Muscle of leg (tissue), 11 donors: ENCODE data around the gene ITM2C. TPM values are rescaled to one million over a fixed set of nuclear protein-coding genes. Genes with fewer than 3 reads are reported as not detected.
A peak's percentile ranks its signal among the peaks of the same experiment; 100 is the strongest.

Experiments
- DNase-seq: peaks from one replicate; pipeline ENCODE4 v3.0.0; 2013
- H3K27ac ChIP-seq: one replicate; pipeline ENCODE4 v1.5.1; 2013; ENCODE audit warnings: mild to moderate bottlenecking, low read length, control low read depth
- H3K27me3 ChIP-seq: one replicate; pipeline ENCODE4 v1.6.1; 2013; ENCODE audit warnings: low read length; ENCODE audit not compliant: control insufficient read depth, insufficient read depth
- H3K36me3 ChIP-seq: one replicate; pipeline ENCODE4 v1.6.1; 2013; ENCODE audit warnings: low read length; ENCODE audit not compliant: control insufficient read depth, insufficient read depth
- H3K4me1 ChIP-seq: one replicate; pipeline ENCODE4 v1.6.1; 2013; ENCODE audit warnings: low read length; ENCODE audit not compliant: control insufficient read depth, insufficient read depth
- H3K4me3 ChIP-seq: one replicate; pipeline ENCODE4 v1.5.1; 2013; ENCODE audit warnings: low read length, control low read depth
- H3K9me3 ChIP-seq: replicated peaks from 2 replicates; pipeline ENCODE4 v1.6.1; 2013; ENCODE audit warnings: low read depth, low read length; ENCODE audit not compliant: control insufficient read depth
- WGBS: methylation state at CpG from one replicate; pipeline ENCODE4 v1.1.5; 2013; ENCODE audit warnings: missing lambda C conversion rate; ENCODE audit not compliant: insufficient coverage; 5-methylcytosine and 5-hydroxymethylcytosine counted together
- polyA plus RNA-seq, 8 donors: library from polyadenylated mRNA; unstranded; fragments of 120-200 nt; gene quantifications; one replicate each; pipeline versions ENCODE4 v1.2.1 to v1.2.3, GENCODE V29; 2013; ENCODE audit warnings: inconsistent platforms in 1 of 8, low replicate concordance in 1 of 8; ENCODE audit not compliant: insufficient read length in 8 of 8, insufficient read depth in 1 of 8
- total RNA-seq: library from RNA; stranded (reverse); fragments of 120-200 nt; gene quantifications from one replicate; pipeline ENCODE4 v1.2.4, GENCODE V29; 2013

Gene ITM2C
- total and polyA plus RNA-seq, 9 donors = 101 to 327 (median 217) TPM

DNA sequence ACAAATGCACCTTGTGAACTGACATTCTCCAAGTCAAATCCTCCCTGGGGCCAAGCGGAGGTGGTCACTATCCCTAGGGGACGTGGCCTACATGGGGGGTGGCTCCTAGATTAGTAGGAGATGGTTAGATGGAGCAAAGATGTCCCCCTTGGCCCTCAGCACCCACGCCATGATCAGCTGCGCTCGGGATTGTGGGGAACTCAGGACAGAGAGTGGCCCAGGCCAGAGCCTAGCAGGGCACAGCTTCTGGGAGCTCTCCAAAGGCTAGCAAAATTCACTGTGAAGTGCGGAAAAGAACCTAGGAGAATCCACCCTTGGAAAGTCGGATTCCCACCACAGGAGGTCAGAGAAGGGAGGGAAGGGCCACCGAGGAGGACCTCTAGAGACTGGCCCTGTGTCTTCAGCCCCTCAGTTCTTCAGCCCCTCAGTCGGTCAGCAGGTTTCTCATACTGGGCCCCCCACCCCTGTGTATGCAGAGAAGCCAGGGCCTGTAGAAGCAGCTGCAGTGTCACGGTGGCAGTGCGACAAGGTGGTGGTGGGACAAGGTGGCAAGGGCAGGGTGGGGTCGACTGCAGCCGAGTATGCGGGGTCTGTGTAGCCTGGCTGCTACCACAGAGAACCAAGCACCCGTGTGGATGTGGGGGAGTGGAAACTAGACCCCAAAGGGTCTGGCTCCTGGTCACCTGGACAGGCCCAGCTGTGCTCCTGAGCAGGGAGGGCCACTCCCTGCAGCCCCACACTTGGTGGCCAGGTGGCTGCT is 41.9 kb downstream of the ITM2C start:
- Histone ChIP-seq H3K9me3 (no peaks in the 10 kb centered on the region), H3K27ac (no peak overlapping the region), H3K27me3 (peaks cover 14% of the 10 kb centered on the region), H3K4me3 (no peak overlapping the region), H3K4me1 (no peaks in the 10 kb centered on the region), H3K36me3 (no peaks in the 10 kb centered on the region)
- no peak for DNase-seq
- 94% methylated on average over 7 of the region's 15 CpGs for WGBS

DNA sequence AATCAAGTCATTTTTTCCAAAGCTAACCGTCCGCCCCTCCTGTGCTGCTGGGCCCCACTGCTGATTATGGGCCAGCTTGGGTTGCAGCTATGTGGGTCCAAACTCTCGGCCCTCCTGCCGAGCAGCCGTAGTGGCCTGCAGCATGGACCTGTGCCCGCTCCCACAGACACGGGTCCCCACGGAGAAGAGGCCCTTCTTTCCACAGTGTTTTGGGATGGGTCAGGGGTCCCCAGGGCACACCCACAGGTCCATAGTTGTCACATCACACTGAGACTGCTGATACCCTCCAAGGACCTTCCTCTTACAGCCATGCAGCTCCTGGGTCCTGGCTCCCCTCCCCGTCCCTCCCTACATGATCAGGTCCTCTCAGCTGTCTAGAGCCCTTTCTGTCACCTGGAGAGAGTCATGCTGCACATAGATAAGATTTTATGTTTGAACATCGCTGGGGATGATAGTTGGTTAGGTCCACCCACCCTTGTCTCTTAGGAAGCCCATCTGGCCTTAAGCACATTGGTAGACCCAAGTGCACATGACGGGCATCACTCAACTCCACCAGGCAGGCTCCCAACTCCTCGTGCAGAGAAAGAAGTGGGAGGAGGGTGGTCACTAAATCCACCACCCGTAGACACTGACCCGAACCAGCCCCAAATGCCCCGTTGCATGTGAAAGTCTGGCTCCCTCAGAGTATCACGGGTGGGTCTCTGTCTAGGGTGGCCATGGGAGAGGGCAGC is 42.8 kb downstream of the ITM2C start:
- WGBS = 91% methylated on average over 7 of the region's 16 CpGs
- no peak overlapping the region for H3K27ac ChIP-seq
- H3K27me3 ChIP-seq = peaks cover 14% of the 10 kb centered on the region
- no peaks in the 10 kb centered on the region for H3K4me1 ChIP-seq
- H3K4me3 ChIP-seq = no peak overlapping the region
- H3K9me3 ChIP-seq = no peaks in the 10 kb centered on the region
- DNase-seq = no peak
- no peaks in the 10 kb centered on the region for H3K36me3 ChIP-seq

DNA sequence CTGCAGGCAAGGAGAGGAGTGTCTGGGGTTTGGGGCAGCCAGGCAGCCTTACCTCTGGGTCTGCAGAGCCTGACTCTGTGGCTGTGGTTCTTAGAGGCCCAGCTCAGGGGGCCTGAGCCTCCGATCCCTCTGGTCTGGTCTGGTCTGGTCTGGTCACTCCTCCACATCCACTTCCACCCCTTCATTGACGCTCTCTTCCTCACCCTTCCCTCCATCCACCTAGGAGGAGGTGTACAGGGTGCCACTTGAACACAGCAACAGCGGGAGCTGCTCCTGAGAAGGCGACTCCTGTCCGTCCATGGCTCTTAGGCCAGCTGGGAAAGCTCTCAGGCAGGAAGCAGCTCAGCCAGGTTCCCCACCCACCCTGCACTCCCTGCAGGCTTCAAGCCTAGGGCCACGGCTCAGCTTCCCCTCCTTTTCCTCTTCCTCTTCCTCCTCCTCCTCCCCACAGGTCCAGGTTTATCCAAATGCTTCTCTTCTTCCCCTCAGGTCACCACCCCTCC is 43.4 kb downstream of the ITM2C start:
- DNase-seq = no peak
- Histone ChIP-seq H3K4me1 (no peaks in the 10 kb centered on the region), H3K9me3 (no peaks in the 10 kb centered on the region), H3K27me3 (peaks cover 14% of the 10 kb centered on the region), H3K36me3 (no peaks in the 10 kb centered on the region), H3K27ac (no peak overlapping the region), H3K4me3 (no peak overlapping the region)
- 38% methylated on average over 5 of the region's 6 CpGs for WGBS

DNA sequence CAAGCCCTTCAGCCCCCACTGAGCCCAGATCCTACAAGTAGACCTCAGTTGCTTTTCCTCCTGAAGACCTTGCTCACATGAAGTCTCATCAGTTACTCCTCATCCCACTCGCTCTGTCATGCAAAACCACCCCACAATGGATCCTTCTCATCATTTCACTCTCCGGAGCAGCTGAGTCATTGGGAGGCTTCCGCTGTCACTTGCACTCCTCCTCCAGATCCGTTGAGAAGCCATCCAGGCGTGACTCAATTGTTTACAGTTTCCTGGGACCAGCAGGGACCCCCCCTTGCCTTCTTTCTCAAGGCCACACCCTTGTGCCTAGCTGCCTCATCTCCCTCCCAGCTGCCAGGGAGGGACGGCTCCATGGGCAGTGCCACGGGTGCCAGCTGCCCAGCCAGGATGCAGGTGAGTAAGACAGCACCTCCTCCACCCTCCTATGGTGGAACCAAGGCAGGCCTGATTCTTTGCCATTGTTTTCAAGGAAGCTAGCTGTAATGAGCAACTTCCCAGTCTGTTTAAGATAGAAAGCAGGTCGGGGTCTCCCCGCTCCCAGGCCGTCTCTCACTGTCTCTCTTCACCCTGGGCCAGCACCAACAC is 44.0 kb downstream of the ITM2C start:
- Histone ChIP-seq H3K36me3 (no peaks in the 10 kb centered on the region), H3K4me1 (no peaks in the 10 kb centered on the region), H3K4me3 (no peak overlapping the region), H3K27ac (no peak overlapping the region), H3K9me3 (no peaks in the 10 kb centered on the region), H3K27me3 (peaks cover 11% of the 10 kb centered on the region)
- 56% methylated on average over 5 of the region's 10 CpGs for WGBS
- DNase-seq = no peak

DNA sequence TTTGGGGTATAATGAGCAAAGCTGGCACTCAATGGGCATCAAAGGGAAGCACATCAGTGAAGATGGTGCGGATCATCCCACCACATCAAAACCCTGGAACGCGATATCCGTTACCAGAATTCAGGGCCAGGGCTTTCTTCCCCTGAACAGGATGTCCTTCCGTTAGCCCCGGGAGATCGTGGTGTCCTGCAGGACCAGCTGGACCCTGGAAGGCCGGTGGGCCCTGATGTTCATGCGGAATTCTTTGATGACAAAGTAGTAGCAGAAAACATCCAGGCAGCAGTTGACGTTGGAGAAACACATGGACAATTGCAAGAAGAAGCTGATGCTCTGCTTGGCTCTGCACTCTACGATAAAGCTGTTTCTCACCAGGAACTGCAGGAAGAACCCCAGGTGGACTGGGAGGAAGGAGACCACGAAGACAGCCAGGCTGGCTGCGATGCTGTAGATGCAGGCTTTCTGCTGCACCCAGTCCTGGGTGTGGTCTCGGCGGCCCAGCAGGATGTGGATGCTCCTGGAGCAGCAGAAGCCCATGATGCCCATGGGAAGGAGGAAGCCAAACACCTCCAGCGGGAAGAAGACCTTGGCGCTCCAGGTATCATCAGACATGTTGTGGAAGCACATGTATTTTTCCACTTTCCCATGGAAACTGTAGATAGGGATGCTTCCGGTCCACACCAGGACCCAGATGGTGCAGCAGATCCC is 45.3 kb downstream of the ITM2C start:
- 92% methylated on average over 15 of the region's 18 CpGs for WGBS
- H3K4me3 ChIP-seq = no peak overlapping the region
- DNase-seq = no peak
- no peaks in the 10 kb centered on the region for H3K9me3 ChIP-seq
- peaks cover 15% of the 10 kb centered on the region for H3K27me3 ChIP-seq
- no peaks in the 10 kb centered on the region for H3K36me3 ChIP-seq
- H3K27ac ChIP-seq = no peak overlapping the region
- no peaks in the 10 kb centered on the region for H3K4me1 ChIP-seq

DNA sequence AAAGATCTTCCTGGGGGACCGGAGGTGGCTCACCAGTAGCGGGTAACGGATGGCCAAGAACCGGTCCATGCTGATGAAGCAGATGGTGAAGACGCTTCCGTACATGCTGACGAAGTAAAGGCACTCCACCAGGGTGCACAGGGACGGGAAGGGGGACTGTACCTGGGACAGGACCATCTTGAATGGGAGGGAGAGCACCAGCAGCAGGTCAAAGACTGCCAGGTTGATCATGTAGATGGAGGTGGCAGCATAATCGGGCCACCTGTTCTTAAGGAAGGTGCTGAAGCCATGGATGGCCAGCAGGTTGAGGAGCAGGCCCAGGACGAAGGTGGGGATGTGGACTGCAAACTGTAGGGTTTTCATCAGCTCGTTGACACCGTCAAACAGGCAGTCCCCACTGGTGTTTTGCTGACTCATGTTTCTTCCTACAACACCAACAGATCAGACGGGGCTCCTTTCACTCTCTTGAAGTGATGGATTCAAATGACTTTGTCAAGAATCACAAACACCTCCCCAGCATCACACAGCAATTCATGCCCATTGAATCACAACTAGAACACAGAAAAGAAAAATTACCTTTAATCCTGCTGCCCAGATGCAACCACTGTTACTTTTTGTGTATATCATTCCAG is 45.9 kb downstream of the ITM2C start:
- no peaks in the 10 kb centered on the region for H3K9me3 ChIP-seq
- H3K4me1 ChIP-seq = no peaks in the 10 kb centered on the region
- 83% methylated on average over 10 of the region's 13 CpGs for WGBS
- DNase-seq = no peak
- no peak overlapping the region for H3K4me3 ChIP-seq
- peaks cover 18% of the 10 kb centered on the region for H3K27me3 ChIP-seq
- no peak overlapping the region for H3K27ac ChIP-seq
- no peaks in the 10 kb centered on the region for H3K36me3 ChIP-seq

DNA sequence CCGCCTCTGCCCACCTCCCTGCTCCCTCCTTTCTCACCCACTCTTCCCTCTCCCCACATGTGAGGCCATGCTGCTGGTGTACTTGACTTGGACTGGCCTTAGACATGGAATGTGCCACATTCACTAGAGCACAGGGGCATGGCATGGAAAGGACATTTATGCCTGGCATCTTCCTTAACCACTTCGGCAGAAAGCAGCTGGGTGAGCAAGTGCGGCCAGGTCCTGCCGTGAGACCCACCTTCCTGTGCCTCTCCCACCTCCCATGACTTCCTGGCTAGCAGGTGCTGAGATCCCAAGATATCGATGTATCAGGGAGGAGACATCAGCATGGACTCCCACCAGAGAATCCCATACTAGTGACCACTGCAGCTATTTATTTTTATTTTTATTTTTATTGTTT is 47.3 kb downstream of the ITM2C start:
- 97% methylated on average over 3 of the region's 5 CpGs for WGBS
- no peak overlapping the region for H3K27ac ChIP-seq
- H3K36me3 ChIP-seq = no peaks in the 10 kb centered on the region
- no peaks in the 10 kb centered on the region for H3K9me3 ChIP-seq
- H3K4me1 ChIP-seq = no peaks in the 10 kb centered on the region
- no peak overlapping the region for H3K4me3 ChIP-seq
- peaks cover 16% of the 10 kb centered on the region for H3K27me3 ChIP-seq
- DNase-seq = no peak

DNA sequence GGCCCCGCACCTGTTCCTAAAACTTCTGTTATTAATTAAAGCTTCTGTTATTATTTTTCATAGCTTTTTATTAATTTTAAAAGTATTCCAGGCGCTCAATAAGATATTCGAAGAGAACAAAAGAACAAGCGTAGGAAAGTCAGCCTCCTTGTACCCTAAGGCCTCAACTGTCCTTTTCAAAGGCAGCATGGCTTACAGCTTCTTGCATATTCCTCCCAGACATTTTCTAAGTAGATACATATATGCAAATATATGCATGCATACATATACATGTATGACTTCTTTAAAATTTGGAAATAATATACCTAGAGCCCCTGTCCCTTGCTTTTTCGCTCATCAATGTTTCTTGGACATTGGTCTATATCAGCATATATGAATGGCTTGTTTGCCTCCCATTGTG is 48.0 kb downstream of the ITM2C start:
- no peak for DNase-seq
- no CpG with 5 or more reads among the region's 5 CpGs for WGBS
- Histone ChIP-seq H3K4me1 (no peaks in the 10 kb centered on the region), H3K27ac (no peak overlapping the region), H3K27me3 (peaks cover 19% of the 10 kb centered on the region), H3K4me3 (no peak overlapping the region), H3K9me3 (no peaks in the 10 kb centered on the region), H3K36me3 (no peaks in the 10 kb centered on the region)

DNA sequence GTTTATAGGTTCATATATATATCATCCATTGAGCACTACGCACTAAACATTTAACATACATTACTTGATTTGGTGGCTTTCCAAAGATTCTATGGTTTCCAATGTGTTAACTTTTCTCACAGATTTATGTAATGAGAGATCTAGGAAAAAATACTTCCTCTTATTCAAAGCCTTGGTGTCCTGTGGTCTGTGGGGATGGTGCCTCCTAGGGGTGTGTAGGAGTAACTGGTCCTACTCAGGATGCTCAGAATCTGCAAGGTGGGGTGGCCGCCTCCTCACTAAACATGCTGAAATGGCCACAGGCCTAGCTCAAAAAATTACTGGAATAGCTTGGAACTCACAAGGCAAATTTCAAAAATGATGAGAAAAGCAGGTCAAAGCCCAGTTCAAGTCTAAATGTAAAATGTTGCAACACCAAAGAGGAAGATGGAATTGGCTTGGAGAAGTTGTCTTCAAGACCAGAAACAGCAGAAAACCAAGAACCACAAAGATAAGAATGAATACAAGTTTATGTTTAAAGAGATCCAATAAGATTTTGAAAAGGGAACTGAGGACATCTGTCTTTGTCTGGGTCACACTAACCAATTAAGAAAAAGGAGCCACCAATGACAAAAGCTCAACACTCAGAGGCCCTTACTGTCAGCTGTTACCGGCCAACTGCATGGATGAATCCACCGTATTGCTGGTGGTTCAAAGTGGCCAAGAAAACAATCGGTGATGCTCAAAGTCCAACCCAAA is 48.8 kb downstream of the ITM2C start:
- peak; percentile 60 for DNase-seq
- Histone ChIP-seq H3K4me3 (no peak overlapping the region), H3K36me3 (no peaks in the 10 kb centered on the region), H3K4me1 (no peaks in the 10 kb centered on the region), H3K27me3 (peaks cover 19% of the 10 kb centered on the region), H3K9me3 (no peaks in the 10 kb centered on the region), H3K27ac (no peak overlapping the region)
- 80% methylated on average over 1 of the region's 5 CpGs for WGBS
